ENCODE results near the gene MLPH.

DNA sequence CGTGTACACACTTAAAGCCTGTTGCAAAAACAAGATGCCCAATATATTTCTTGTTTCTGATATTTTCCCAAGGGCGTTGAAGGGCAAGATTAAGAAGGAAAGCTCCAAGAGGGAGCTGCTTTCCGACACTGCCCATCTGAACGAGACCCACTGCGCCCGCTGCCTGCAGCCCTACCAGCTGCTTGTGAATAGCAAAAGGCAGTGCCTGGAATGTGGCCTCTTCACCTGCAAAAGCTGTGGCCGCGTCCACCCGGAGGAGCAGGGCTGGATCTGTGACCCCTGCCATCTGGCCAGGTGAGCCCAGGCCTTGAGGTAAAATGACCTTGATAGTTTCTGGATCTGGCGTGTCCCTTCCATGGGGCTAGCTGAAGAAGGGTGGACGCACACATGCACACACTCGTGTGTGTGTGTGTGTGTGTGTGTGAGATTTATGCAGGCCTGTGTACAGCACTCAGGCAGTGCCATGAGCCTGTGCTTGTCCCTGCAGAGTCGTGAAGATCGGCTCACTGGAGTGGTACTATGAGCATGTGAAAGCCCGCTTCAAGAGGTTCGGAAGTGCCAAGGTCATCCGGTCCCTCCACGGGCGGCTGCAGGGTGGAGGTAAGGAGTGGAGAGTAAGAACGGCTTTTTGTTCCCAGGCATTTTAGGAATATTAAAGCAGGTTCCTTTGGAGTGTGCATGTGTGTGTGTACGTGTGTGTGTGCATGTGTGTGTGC is 23.6 kb downstream of the MLPH start:
- TF ChIP-seq, protein P1, sequence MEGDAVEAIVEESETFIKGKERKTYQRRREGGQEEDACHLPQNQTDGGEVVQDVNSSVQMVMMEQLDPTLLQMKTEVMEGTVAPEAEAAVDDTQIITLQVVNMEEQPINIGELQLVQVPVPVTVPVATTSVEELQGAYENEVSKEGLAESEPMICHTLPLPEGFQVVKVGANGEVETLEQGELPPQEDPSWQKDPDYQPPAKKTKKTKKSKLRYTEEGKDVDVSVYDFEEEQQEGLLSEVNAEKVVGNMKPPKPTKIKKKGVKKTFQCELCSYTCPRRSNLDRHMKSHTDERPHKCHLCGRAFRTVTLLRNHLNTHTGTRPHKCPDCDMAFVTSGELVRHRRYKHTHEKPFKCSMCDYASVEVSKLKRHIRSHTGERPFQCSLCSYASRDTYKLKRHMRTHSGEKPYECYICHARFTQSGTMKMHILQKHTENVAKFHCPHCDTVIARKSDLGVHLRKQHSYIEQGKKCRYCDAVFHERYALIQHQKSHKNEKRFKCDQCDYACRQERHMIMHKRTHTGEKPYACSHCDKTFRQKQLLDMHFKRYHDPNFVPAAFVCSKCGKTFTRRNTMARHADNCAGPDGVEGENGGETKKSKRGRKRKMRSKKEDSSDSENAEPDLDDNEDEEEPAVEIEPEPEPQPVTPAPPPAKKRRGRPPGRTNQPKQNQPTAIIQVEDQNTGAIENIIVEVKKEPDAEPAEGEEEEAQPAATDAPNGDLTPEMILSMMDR (IDR thresholded peaks at IDR 0.05) = no peak
- TF ChIP-seq POLR2A (IDR thresholded peaks at IDR 0.05) = no peak
